Right lobe of liver (tissue), 6 donors: ENCODE results near the gene KAT2B. TPM values are rescaled to one million over a fixed set of nuclear protein-coding genes. Genes with fewer than 3 reads are reported as not detected.

ENCODE experiments used
- ATAC-seq, 4 donors: fragments of 200-7000 bp; cut with Tn5 transposase; one replicate each; pipeline ENCODE4 v1.9.1; 2020; ENCODE audit warnings: mild to moderate bottlenecking in 4 of 4, moderate library complexity in 4 of 4
- DNase-seq, 3 donors: peaks; one replicate each; pipeline ENCODE4 v3.0.0-alpha.2; 2020
- H3K27ac ChIP-seq, 3 donors: fragments of 200-600 bp; one replicate each; pipeline ENCODE4 v1.8.0; 2022
- H3K27me3 ChIP-seq, 2 donors: fragments of 200-600 bp; one replicate each; pipeline ENCODE4 v1.8.0; 2022
- H3K36me3 ChIP-seq, 4 donors: fragments of 200-600 bp; sonication (generic) in 1 of 4; one replicate each; pipeline versions ENCODE4 v1.5.1 to v1.8.0; 2017 to 2022; ENCODE audit warnings: control low read depth in 1 of 4
- H3K4me1 ChIP-seq, 4 donors: fragments of 200-600 bp; sonication (generic) in 1 of 4; one replicate each; pipeline versions ENCODE4 v1.5.1 to v1.8.0; 2017 to 2022; ENCODE audit warnings: control low read depth in 1 of 4
- H3K4me3 ChIP-seq, 3 donors: fragments of 200-600 bp; one replicate each; pipeline ENCODE4 v1.8.0; 2022
- H3K9me3 ChIP-seq, 4 donors: fragments of 200-600 bp; sonication (generic) in 1 of 4; one replicate each; pipeline versions ENCODE4 v1.5.1 to v1.8.0; 2017 to 2022; ENCODE audit warnings: control low read depth in 1 of 4
- POLR2A ChIP-seq: fragments of 450-650 bp; IDR thresholded peaks from one replicate; pipeline ENCODE4 v1.6.1; 2017; ENCODE audit warnings: antibody characterized with exemption, mild to moderate bottlenecking
- WGBS: methylation state at CpG from one replicate; pipeline ENCODE4 v1.1.6; 2018; ENCODE audit warnings: low coverage, low lambda C conversion rate; ENCODE audit not compliant: insufficient coverage; ENCODE audit errors: missing lambda C conversion rate; 5-methylcytosine and 5-hydroxymethylcytosine counted together
- intact Hi-C, 2 donors: fragments of 100-400 bp; cut with DNase I; formaldehyde crosslinking; loops; one replicate each; pipeline versions ENCODE4 v1.11.2 to v1.14.1; 2022
- total RNA-seq, 6 experiments: library from RNA; depleted of rRNA in 2 of 6; stranded (reverse); fragments of >200 nt in 2 of 6; fragmentation: NEBNext Ultra II Directional in 3 of 6; extraction: Animal tissue kit (Norgen Biotek cat#: 25700) in 3 of 6; gene quantifications; one replicate each; pipeline versions ENCODE4 v1.1.0 to v1.2.4, GENCODE V29; 2016 to 2023
- TF ChIP-seq, protein P1 (sequence below), 4 donors: fragments of 200-600 bp in 3 of 4; fragments of 450-650 bp in 1 of 4; IDR thresholded peaks; one replicate each; pipeline versions ENCODE4 v1.5.1 to v1.8.0; 2016 to 2022; ENCODE audit warnings: antibody characterized with exemption in 4 of 4, mild to moderate bottlenecking in 2 of 4
- donor health status: DM: no; HTN: yes; CAD: no.
- donor health status: DM: no; HTN: no; CAD: no.
- donor health status: DM: no; HTN: no; CAD: no.
- donor health status: DM: no; HTN: yes; CAD: no.
- donor health status: DM: no; HTN: yes; CAD: no.

The KAT2B gene
- total RNA-seq, 6 experiments from 2014 or later = 25.6 to 35.7 (median 30.3) TPM

DNA sequence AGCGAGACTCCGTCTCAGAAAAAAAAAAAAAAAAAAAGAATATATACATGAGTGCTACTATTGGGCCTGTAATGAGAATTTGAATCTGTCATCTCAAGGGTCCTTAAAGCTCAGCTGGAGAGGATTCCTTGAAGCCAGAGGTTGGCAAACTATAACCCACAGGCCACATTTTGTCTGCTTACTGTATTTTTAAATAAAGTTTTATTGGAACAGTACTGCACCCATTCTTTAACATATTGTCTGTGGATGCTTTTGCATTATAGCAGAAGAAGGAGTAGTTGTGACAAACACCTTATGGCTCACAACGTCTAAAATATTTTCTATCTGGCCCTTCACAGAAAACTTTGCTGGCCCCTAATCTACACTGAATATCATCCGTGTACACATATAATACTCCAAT, 85.0 kb downstream of the KAT2B start:
- H3K27me3 ChIP-seq = no peaks in the 10 kb centered on the region
- peaks cover 0 to 26% (median 2%) of the 10 kb centered on the region in 4 donors for H3K36me3 ChIP-seq
- ATAC-seq (no peak), DNase-seq (no peak)
- intact Hi-C loops = no loop called here
- no peak overlapping the region for H3K27ac ChIP-seq
- no peak overlapping the region for H3K4me3 ChIP-seq
- no peak for TF ChIP-seq POLR2A
- TF ChIP-seq, protein P1, sequence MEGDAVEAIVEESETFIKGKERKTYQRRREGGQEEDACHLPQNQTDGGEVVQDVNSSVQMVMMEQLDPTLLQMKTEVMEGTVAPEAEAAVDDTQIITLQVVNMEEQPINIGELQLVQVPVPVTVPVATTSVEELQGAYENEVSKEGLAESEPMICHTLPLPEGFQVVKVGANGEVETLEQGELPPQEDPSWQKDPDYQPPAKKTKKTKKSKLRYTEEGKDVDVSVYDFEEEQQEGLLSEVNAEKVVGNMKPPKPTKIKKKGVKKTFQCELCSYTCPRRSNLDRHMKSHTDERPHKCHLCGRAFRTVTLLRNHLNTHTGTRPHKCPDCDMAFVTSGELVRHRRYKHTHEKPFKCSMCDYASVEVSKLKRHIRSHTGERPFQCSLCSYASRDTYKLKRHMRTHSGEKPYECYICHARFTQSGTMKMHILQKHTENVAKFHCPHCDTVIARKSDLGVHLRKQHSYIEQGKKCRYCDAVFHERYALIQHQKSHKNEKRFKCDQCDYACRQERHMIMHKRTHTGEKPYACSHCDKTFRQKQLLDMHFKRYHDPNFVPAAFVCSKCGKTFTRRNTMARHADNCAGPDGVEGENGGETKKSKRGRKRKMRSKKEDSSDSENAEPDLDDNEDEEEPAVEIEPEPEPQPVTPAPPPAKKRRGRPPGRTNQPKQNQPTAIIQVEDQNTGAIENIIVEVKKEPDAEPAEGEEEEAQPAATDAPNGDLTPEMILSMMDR (IDR thresholded peaks at IDR 0.05) = no peak
- 100% methylated on average over 3 of the region's 4 CpGs for WGBS
- no peaks in the 10 kb centered on the region for H3K9me3 ChIP-seq
- H3K4me1 ChIP-seq = peaks cover 0 to 8% (median 0%) of the 10 kb centered on the region in 4 donors

DNA sequence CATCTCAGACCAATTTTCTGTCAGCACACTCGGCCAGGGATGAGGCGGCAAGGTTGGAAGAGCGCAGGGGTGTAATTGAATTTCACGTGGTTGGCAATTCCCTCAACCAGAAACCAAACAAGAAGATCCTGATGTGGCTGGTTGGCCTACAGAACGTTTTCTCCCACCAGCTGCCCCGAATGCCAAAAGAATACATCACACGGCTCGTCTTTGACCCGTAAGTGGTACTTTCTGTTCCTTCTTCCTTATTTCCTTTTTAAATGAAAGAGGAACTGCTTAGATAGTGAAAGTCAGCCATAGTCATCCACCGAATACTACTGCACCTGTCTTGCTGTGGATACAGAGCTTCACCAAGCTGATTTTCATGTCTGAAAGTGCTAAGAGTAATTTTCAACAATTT, 85.7 kb downstream of the KAT2B start:
- peaks cover 0 to 8% (median 0%) of the 10 kb centered on the region in 4 donors for H3K4me1 ChIP-seq
- DNase-seq = no peak
- intact Hi-C loops = no loop called here
- no peaks in the 10 kb centered on the region for H3K27me3 ChIP-seq
- no peak for TF ChIP-seq POLR2A
- TF ChIP-seq, protein P1 (IDR thresholded peaks at IDR 0.05) = no peak
- H3K27ac ChIP-seq = no peak overlapping the region
- 86% methylated on average over 10 of the region's 10 CpGs for WGBS
- H3K9me3 ChIP-seq = no peaks in the 10 kb centered on the region
- H3K4me3 ChIP-seq = no peak overlapping the region
- peaks cover 0 to 26% (median 2%) of the 10 kb centered on the region in 4 donors for H3K36me3 ChIP-seq
- peak in 2 of 4 donors; percentile 61 to 62 for ATAC-seq

DNA sequence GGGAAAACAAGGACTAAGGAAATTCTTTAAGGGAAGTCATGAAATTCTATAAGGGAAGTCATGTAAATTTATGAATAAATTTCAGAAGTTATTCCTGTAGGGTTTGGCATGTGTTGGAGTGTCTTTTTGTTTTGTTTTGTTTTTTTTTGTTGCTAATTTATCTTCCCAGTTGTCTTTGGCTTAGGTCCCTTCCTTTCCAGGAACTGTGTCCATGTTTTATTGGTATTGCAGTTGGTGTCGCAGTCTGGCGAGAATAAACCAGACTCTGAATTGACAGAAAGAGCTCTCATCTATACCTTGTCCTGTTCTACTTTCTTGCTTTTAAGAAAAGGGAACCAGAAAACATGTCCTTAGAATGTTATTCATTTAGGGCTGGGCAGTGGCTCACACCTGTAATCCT, 88.1 kb downstream of the KAT2B start:
- ATAC-seq (peak in 3 of 4 donors; percentile 37 to 52 (median 47)), DNase-seq (no peak)
- WGBS = 100% methylated on average over 2 of the region's 2 CpGs
- H3K9me3 ChIP-seq = no peaks in the 10 kb centered on the region
- no peak for TF ChIP-seq POLR2A
- TF ChIP-seq, protein P1 (IDR thresholded peaks at IDR 0.05) = no peak
- no peak overlapping the region for H3K4me3 ChIP-seq
- peaks cover 0 to 18% (median 0%) of the 10 kb centered on the region in 4 donors for H3K36me3 ChIP-seq
- intact Hi-C loops = no loop called here
- H3K27me3 ChIP-seq = no peaks in the 10 kb centered on the region
- H3K4me1 ChIP-seq = peaks cover 0 to 8% (median 0%) of the 10 kb centered on the region in 4 donors
- H3K27ac ChIP-seq = no peak overlapping the region

DNA sequence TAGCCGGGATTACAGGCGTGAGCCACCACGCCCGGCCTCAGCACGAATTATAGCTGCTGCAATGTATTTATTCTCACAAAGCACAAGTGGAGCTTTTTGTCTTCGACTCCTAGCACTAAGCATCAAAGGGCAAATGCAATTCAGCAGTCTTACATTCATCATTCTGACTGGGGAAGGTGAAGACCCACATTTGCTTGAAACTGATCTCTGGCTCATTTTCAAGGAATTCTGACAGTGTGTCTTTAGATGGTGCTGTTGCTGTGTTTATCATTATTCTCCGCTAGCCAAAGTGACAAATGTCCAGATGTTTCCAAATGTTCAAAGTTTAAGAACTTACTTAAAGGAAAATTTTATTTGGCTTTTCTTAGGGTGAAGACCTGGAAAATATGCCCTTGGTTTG, 89.9 kb downstream of the KAT2B start:
- 90% methylated on average over 7 of the region's 7 CpGs for WGBS
- no peak for DNase-seq
- no peaks in the 10 kb centered on the region for H3K27me3 ChIP-seq
- intact Hi-C loops = no loop called here
- ATAC-seq = no peak
- no peak for TF ChIP-seq POLR2A
- TF ChIP-seq, protein P1 (IDR thresholded peaks at IDR 0.05) = no peak
- H3K4me3 ChIP-seq = no peak overlapping the region
- H3K4me1 ChIP-seq = peaks cover 0 to 8% (median 0%) of the 10 kb centered on the region in 4 donors
- peaks cover 0 to 17% (median 0%) of the 10 kb centered on the region in 4 donors for H3K36me3 ChIP-seq
- H3K9me3 ChIP-seq = no peaks in the 10 kb centered on the region
- no peak overlapping the region for H3K27ac ChIP-seq

DNA sequence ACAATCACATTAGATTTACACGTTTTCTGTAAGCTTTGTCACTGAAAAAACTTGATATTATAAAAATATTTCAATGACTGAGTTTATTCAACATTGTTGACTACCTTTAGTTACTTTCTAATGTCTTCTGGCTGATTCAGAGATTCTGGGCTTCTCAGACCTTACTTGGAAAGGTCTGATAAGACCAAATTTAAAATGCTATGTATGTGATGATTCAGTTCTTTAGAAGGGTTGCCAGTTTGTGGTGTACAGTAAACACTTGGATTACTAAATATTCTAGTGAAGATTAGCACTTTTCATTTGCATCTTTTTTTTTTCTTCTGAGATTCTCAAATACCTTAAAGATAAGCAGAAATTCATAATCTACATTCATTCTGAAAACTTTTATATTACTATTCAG, 96.0 kb downstream of the KAT2B start:
- Histone ChIP-seq H3K4me3 (no peak overlapping the region), H3K4me1 (no peaks in the 10 kb centered on the region), H3K27me3 (no peaks in the 10 kb centered on the region), H3K9me3 (no peaks in the 10 kb centered on the region), H3K36me3 (peaks cover 0 to 12% (median 0%) of the 10 kb centered on the region in 4 donors), H3K27ac (no peak overlapping the region)
- TF ChIP-seq, protein P1 (IDR thresholded peaks at IDR 0.05) = no peak
- no peak for TF ChIP-seq POLR2A
- ATAC-seq = no peak
- no peak for DNase-seq
- intact Hi-C loops = no loop called here
- 79% methylated on average over 1 of the region's 1 CpG for WGBS
